Immature natural killer cell (primary cell): ENCODE measurements around the gene BUB1. TPM values are rescaled to one million over a fixed set of nuclear protein-coding genes. Genes with fewer than 3 reads are reported as not detected.

Experiments used
- DNase-seq, 3 donors: peaks; one replicate each; pipeline ENCODE4 v3.0.0; 2022; ENCODE audit warnings: mixed read lengths in 1 of 3
- H3K27ac Mint-ChIP-seq, 6 donors: one replicate each; pipeline ENCODE4 v1.8.0; 2020; ENCODE audit warnings: mixed read lengths in 6 of 6, mild to moderate bottlenecking in 5 of 6, inconsistent platforms in 4 of 6, moderate library complexity in 3 of 6
- H3K27me3 Mint-ChIP-seq, 3 donors: one replicate each; pipeline ENCODE4 v1.8.0; 2020 to 2021; ENCODE audit warnings: low read depth in 3 of 3, mild to moderate bottlenecking in 3 of 3, mixed read lengths in 3 of 3, moderate library complexity in 3 of 3, inconsistent platforms in 1 of 3
- H3K36me3 Mint-ChIP-seq, 3 donors: one replicate each; pipeline ENCODE4 v1.8.0; 2020; ENCODE audit warnings: mixed read lengths in 3 of 3, inconsistent platforms in 2 of 3, mild to moderate bottlenecking in 2 of 3
- H3K4me1 Mint-ChIP-seq, 2 donors: one replicate each; pipeline ENCODE4 v1.8.0; 2020; ENCODE audit warnings: inconsistent platforms in 2 of 2, mild to moderate bottlenecking in 2 of 2, mixed read lengths in 2 of 2, moderate library complexity in 1 of 2
- H3K4me3 Mint-ChIP-seq, 5 donors: one replicate each; pipeline ENCODE4 v1.8.0; 2020; ENCODE audit warnings: mild to moderate bottlenecking in 5 of 5, mixed read lengths in 5 of 5, inconsistent platforms in 3 of 5, moderate library complexity in 3 of 5
- H3K9me3 Mint-ChIP-seq, 6 donors: one replicate each; pipeline ENCODE4 v1.8.0; 2020; ENCODE audit warnings: mild to moderate bottlenecking in 6 of 6, mixed read lengths in 6 of 6, inconsistent platforms in 4 of 6, moderate library complexity in 3 of 6
- polyA plus RNA-seq, 3 donors: library from polyadenylated mRNA; unstranded; fragments of 300-500 nt; fragmentation: Illumina TruSeq; gene quantifications; one replicate each; pipeline ENCODE4 v1.2.3, GENCODE V29; 2021

BUB1 gene
- polyA plus RNA-seq, result 1 to 10 TPM in 1 of 3 donors, under 1 TPM in 2; 0.30 to 1.2 (median 0.35) TPM

DNA sequence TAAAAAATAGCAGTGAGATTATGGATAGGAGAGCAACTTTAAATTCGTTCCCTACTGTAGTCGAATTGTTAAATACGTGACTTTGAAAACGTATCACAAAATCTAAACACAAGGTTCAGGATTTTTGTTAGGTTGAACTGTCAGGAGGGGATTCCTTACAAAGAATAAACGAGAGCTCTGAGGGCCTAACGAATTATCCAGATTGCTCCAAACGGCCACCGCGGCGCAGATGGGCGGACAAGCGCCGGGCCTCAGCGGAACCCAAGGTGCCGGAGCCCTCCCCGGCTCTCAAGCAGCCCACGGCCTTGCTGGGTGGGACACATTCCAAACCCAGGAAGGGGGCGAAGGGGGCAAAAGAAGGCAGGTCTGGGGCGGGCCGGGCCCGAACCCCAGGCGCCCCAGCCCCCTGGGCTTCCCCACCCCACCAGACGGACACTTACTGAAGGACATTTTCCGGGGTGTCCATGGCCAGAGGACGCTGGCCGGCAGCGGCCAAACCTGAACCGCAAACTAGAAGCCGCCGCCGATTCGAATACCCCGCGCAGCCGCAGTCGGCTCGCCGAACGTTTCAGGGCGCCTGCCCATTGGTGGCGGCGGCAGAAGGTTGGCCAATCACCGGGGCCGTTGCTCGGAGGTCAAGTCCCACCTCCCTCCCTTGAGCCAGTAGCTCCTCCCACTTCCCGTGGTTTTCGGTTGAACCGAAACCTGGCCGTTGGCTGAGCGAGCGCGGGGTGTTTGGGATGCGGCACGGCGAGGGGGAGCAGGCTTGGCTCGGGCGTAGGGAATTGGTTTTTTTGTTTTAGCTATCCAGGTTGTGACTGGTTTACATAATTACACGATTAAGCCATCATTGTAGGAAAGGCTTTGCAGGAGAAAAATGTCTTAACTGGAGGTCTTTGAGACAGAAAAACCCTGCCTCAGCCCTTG is at the start of gene BUB1:
Gene BUB1 (minus strand): TSS at position 534 of the 927 bp plus-strand sequence. CDS start 68 bp downstream, at position 466.
- peaks cover 41 to 55% of the 10 kb centered on the region in 2 donors for H3K4me1 Mint-ChIP-seq
- peak within 1 kb of the TSS; percentile 89 to 99 (median 98) for H3K27ac Mint-ChIP-seq
- H3K4me3 Mint-ChIP-seq, result peak within 1 kb of the TSS; percentile 93 to 100 (median 98)
- DNase-seq, result peak; percentile 94 to 95 (median 95)
- no peaks in the 10 kb centered on the region for H3K9me3 Mint-ChIP-seq
- no peaks in the 10 kb centered on the region for H3K36me3 Mint-ChIP-seq
- peaks cover 20 to 39% (median 22%) of the 10 kb centered on the region in 3 donors for H3K27me3 Mint-ChIP-seq

DNA sequence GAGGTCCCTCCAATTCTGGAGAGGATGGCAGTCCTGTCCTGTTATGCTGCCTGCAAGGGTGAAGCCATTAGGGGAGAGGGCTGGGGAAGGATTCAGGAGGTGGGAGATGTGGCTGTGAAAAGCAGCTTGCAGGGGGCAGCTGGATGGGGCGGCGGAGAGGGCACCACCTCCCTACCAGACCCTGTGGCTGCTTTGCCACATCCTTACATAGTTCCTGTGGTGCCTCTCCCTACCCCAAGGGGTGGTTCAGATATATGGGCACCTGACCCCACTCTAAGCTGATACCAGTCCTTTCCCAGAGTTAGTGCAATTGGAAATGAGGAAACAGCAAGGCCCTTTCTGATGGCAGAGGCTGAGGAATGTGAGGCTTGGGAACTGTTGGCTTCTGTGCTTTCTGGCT is 48.4 kb upstream of the BUB1 start:
- H3K27ac Mint-ChIP-seq, result no peak overlapping the region
- H3K4me1 Mint-ChIP-seq, result no peaks in the 10 kb centered on the region
- DNase-seq, result no peak
- no peak overlapping the region for H3K4me3 Mint-ChIP-seq
- H3K9me3 Mint-ChIP-seq, result no peaks in the 10 kb centered on the region
- H3K27me3 Mint-ChIP-seq, result peaks cover 1 to 8% (median 6%) of the 10 kb centered on the region in 3 donors
- H3K36me3 Mint-ChIP-seq, result no peaks in the 10 kb centered on the region

DNA sequence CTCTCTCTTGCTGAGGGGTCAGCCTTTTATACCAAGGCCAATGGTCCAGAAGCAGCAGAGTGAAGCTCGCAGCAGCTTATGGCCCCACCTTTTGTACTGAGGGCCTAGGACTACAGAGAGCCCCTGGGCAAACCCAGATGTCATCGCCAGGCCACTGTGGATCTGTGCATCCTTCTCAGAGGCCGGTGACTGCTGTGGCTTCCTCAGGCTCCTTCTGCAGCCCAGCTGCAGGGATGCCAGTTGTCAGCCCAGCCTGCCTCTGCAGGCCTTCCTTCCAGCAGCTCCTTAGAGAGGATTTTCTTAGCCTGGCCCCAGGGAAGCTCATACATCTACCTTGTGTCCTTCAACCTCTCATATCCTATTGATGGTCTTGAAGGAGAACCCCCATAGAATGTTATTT is 48.0 kb upstream of the BUB1 start:
- no peak for DNase-seq
- Mint-ChIP-seq H3K27ac (no peak overlapping the region), H3K36me3 (no peaks in the 10 kb centered on the region), H3K4me3 (no peak overlapping the region), H3K4me1 (no peaks in the 10 kb centered on the region), H3K9me3 (no peaks in the 10 kb centered on the region), H3K27me3 (peaks cover 0 to 8% (median 6%) of the 10 kb centered on the region in 3 donors)

DNA sequence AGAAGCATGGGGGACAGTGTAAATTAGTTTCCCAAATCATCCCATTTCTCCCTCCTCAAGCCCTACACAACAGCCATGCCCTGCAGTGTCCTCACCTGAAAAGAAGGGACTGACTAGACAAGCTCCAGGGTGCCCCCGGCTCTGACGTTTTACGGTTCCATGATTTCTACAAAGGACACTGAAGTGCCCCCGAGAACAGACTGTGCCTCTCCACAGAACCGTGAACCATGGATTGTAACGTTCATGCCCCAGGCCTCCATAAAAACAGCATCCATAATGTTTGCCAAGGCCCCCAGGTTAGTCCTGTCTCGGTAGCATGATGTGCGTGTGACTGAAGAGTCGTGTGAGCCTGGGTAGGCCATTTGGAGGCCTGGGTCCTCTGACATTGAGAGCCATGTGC is 47.5 kb upstream of the BUB1 start:
- no peaks in the 10 kb centered on the region for H3K4me1 Mint-ChIP-seq
- no peaks in the 10 kb centered on the region for H3K9me3 Mint-ChIP-seq
- H3K36me3 Mint-ChIP-seq, result no peaks in the 10 kb centered on the region
- peaks cover 0 to 5% (median 4%) of the 10 kb centered on the region in 3 donors for H3K27me3 Mint-ChIP-seq
- no peak overlapping the region for H3K27ac Mint-ChIP-seq
- no peak overlapping the region for H3K4me3 Mint-ChIP-seq
- no peak for DNase-seq

DNA sequence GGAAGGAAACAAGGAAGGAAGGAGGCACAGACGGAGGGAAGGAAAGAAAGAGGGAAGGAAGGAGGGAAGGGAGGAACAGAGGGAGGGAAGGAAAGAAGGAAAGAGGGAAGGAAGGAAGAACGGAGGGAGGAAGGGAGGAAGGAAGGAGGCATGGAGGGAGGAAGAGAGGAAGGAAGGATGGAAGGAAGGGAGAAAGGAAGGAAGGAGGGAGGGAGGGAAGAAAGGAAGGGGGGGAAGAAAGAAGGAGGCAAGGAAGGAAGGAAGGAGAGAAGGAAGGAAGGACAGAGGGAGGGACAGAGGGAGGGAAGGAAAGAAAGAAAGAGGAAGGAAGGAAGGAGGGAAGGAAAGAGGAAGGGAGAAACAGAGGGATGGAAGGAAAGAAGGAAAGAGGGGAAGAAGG is 47.0 kb upstream of the BUB1 start:
- Mint-ChIP-seq H3K4me1 (no peaks in the 10 kb centered on the region), H3K36me3 (no peaks in the 10 kb centered on the region), H3K27ac (no peak overlapping the region), H3K4me3 (no peak overlapping the region), H3K9me3 (no peaks in the 10 kb centered on the region), H3K27me3 (peaks cover under 1 to 6% (median 5%) of the 10 kb centered on the region in 3 donors)
- DNase-seq, result no peak

DNA sequence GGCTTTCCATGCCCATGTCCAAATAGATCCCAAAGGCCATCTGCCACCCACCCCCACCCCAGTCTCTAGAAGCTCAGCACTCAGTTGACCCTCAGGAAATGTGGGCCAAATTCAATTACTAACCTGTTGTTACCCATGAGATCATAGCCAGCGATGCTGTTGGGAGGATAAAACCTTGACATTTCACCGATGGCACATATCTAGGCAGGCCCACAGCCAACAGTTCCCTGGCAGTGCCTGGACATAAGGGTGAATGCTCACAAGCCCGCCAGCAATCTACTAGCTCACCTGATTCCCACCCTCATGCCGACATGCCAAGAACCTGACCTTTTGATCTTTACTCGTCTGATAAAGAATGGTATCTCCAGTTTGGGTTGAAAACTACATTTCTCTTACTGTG is 42.7 kb upstream of the BUB1 start:
- DNase-seq, result no peak
- Mint-ChIP-seq H3K27me3 (peaks cover 3 to 7% (median 6%) of the 10 kb centered on the region in 3 donors), H3K9me3 (no peaks in the 10 kb centered on the region), H3K4me3 (no peak overlapping the region), H3K36me3 (no peaks in the 10 kb centered on the region), H3K27ac (no peak overlapping the region), H3K4me1 (no peaks in the 10 kb centered on the region)

DNA sequence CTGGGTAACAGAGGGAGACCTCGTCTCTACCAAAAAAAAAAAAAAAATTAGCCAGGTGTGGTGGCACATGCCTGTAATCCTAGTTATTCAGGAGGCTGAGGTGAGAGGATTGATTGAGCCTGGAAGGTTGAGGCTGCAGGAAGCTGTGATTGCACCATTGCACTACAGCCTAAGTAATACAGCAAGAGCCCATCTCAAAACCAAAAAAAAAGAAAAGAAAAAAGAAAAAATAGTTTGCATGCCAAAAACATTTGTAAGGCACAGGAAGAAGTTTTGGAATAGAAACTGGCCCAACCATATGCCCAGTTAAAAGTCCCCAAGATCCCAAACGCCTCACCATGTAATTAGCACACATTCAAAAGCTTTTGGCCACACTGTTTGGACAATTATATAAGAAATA is 41.1 kb upstream of the BUB1 start:
- H3K36me3 Mint-ChIP-seq, result no peaks in the 10 kb centered on the region
- DNase-seq, result no peak
- H3K4me1 Mint-ChIP-seq, result no peaks in the 10 kb centered on the region
- H3K4me3 Mint-ChIP-seq, result no peak overlapping the region
- H3K9me3 Mint-ChIP-seq, result no peaks in the 10 kb centered on the region
- peaks cover 5 to 7% (median 6%) of the 10 kb centered on the region in 3 donors for H3K27me3 Mint-ChIP-seq
- H3K27ac Mint-ChIP-seq, result no peak overlapping the region

DNA sequence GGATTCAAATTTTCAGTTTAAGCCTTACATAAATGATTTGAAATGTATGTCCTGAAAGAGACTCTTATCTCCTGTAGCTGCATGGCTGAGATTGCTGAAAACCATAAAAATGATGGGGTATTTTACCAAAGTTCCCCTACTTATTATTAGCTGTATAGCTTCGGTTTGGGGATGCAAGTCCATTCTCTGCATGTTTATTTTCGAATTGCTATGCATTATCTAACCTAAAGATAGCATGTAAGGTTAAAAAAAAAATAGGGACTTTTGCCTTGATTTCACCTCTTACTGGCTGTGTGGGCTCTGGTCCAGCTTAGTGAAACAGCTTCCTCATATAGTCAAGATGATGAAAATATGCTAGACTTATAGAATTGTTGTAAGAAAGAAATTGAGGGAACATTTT is 40.5 kb upstream of the BUB1 start:
- Mint-ChIP-seq H3K27ac (no peak overlapping the region), H3K27me3 (peaks cover 6 to 7% (median 6%) of the 10 kb centered on the region in 3 donors), H3K4me3 (no peak overlapping the region), H3K36me3 (no peaks in the 10 kb centered on the region), H3K9me3 (no peaks in the 10 kb centered on the region), H3K4me1 (no peaks in the 10 kb centered on the region)
- DNase-seq, result no peak

DNA sequence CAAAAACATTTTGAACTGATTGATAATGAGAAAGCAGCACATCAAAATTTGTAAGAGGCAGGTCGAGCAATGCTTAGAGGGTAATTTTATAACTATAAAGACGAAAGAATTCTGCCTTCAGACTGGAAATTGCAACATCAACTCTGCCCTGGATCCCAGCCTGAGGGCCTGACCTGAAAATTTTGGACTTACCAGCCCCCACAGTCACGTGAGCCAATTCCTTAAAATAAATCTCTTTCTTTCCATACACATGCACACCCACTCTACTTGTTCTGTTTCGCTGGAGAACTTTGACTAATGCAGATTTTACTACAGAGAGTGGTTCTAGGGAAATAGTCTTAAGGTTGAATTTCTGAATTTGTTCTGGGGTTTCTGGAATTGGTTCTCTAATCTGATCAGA is 39.9 kb upstream of the BUB1 start:
- H3K36me3 Mint-ChIP-seq, result peaks cover 0 to 3% (median 0%) of the 10 kb centered on the region in 3 donors
- H3K9me3 Mint-ChIP-seq, result no peaks in the 10 kb centered on the region
- H3K4me3 Mint-ChIP-seq, result no peak overlapping the region
- peaks cover 4 to 7% (median 6%) of the 10 kb centered on the region in 3 donors for H3K27me3 Mint-ChIP-seq
- H3K27ac Mint-ChIP-seq, result no peak overlapping the region
- DNase-seq, result no peak
- no peaks in the 10 kb centered on the region for H3K4me1 Mint-ChIP-seq

DNA sequence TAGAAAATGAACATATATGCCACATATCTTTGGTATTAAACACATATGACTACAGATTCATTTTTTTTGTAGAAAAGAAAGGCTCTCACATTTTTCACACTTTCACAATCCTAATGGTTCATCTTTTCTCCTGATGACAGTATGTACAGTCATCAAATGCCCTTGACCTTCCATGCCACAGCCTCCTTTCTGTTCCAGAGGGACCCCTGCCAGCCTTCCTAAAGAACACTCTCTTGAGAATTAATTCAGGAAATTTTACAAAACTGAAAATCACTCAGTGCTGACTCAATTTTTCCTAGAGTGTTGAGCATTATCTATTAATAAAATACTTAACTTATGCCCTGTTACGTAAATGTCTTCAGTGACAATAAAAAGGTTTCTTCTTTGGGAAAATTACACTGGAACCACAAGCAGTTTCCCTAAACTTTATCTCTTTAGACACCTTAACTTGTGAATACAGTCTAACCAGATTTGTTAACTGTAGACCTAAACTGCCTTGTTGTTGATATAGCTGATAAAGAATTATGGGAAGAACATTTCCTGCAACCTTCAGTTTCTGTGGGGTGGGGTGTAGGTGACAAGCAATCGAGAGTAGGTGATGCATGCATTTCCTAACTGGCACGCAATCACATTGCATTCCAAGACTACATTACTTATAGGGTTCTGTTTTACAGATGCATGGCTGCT is 39.2 kb upstream of the BUB1 start:
- Mint-ChIP-seq H3K4me3 (no peak overlapping the region), H3K4me1 (no peaks in the 10 kb centered on the region), H3K27ac (no peak overlapping the region), H3K36me3 (peaks cover 0 to 3% (median 0%) of the 10 kb centered on the region in 3 donors), H3K9me3 (no peaks in the 10 kb centered on the region), H3K27me3 (peaks cover 4 to 9% (median 8%) of the 10 kb centered on the region in 3 donors)
- no peak for DNase-seq

DNA sequence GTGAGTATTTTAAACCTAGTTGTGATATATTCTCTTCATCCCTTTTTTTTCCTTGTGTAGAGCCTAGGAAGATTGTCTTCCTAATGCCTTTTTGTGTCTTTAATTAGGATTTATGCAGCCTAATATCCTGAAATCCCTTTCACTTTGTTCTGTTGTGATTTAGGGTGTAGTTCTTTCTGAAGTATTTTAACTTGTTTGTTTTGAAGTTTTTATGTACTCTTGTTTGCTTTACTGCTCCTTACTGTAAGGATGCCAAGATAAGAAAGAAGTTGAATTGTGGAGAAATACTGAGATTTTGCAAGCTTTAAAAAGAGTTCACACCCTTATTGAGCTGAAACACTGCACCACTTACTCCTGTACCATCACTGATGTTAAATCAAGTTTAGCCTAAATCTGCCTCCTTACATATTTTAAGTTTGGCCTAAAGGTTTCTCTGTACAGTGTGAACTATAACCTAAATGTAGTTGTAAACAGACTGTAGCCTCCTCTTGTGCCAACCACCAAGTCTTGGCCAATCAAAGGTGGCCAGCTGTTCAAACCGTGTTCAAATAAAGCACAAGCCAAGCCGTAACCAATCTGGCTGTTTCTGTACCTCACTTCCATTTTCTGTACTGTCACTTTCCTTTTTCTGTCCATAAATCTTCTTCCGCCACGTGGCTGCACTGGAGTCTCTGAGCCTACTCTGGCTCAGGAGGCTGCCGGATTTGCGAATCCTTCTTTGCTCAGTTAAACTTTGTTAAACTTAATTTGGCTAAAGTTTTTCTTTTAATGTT is 36.8 kb upstream of the BUB1 start:
- Mint-ChIP-seq H3K36me3 (peaks cover 0 to 3% (median 0%) of the 10 kb centered on the region in 3 donors), H3K27ac (no peak overlapping the region), H3K9me3 (no peaks in the 10 kb centered on the region)

DNA sequence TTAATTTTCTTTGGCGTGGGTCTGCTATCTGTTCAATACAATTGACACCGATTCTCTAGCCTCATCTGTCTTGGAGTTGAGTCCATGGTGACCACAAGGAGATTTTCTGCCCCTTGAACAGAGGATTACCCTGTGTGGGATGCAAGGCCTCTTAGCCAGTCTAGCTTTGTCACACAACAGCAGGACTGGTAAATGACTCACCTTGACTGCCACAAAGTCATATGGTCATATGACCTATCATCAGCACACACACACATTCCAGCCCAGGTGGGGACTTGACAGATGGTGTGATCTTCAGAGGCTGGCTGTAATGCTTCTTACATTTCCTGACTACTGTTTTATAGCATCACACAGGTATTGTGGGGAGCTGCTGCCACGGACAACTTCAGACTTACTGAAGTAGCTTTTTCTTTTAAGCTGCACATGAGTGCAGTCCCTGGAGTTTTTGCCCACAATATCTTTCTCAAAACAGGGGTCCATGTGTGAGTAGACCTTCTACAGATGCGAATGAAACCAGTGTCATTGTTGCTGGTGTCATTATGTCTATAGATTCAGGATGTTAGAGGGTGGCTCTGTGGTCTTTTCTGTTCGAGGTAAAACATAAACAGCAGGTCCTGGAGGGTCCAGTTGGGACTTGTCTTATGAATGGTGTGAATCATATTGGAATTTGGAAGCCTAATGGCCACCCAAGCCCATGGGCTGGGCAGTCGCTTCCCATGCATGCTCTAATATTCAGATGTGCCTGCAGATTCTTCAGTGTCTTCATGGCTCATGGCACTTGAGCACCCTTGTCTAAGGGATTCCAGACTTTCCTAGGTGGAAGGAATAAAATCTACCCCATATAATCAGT is 35.9 kb upstream of the BUB1 start:
- Mint-ChIP-seq H3K27ac (no peak overlapping the region), H3K9me3 (no peaks in the 10 kb centered on the region), H3K4me3 (no peak overlapping the region), H3K27me3 (peaks cover 8 to 16% (median 10%) of the 10 kb centered on the region in 3 donors), H3K36me3 (peaks cover 0 to 3% (median 0%) of the 10 kb centered on the region in 3 donors), H3K4me1 (no peaks in the 10 kb centered on the region)
- DNase-seq, result no peak

More for the DNA sequence above, 36.8 kb upstream of the BUB1 start:
- Mint-ChIP-seq H3K4me3 (no peak overlapping the region), H3K27me3 (peaks cover 8 to 13% (median 8%) of the 10 kb centered on the region in 3 donors), H3K4me1 (no peaks in the 10 kb centered on the region)
- no peak for DNase-seq

DNA sequence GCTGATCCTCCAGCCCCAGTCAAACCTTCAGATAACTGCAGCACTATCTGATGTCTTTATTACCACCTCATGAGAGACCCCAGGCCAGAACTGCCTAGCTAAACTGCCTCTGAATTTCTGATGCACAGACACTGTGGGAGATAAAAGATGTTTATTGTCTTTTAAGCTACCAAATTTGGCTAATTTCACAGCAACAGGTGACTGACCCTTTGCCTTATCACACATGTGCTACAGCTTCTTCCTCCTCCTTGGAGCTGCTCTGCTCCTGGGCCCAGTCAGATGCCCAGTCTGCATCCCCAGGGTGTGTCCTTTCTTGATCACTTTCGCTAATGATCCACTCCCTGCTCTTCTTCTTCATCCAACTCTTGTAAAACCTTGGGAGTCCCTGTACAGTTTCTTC is 34.9 kb upstream of the BUB1 start:
- H3K27ac Mint-ChIP-seq, result no peak overlapping the region
- H3K27me3 Mint-ChIP-seq, result peaks cover 9 to 16% (median 16%) of the 10 kb centered on the region in 3 donors
- no peak for DNase-seq
- peaks cover 0 to 3% (median 0%) of the 10 kb centered on the region in 3 donors for H3K36me3 Mint-ChIP-seq
- no peaks in the 10 kb centered on the region for H3K9me3 Mint-ChIP-seq
- H3K4me3 Mint-ChIP-seq, result no peak overlapping the region
- no peaks in the 10 kb centered on the region for H3K4me1 Mint-ChIP-seq
